A673 (cell line): ENCODE data around the gene PJVK.

Experiments
- EZH2 ChIP-seq: fragments of 200-600 bp; sonication (generic); IDR thresholded peaks from 2 replicates; pipeline ENCODE4 v1.6.1; 2017; ENCODE audit warnings: borderline replicate concordance, low read depth, mild to moderate bottlenecking, mixed read lengths, antibody characterized with exemption, low read length; ENCODE audit not compliant: poor library complexity, severe bottlenecking
- TF ChIP-seq, protein P1 (sequence below): fragments of 300-800, 200-600 bp; sonication (generic); conservative IDR thresholded peaks from 2 replicates; pipeline ENCODE4 v1.5.1; 2017; ENCODE audit warnings: low read depth, mild to moderate bottlenecking, antibody characterized with exemption, low read length, moderate library complexity, mixed read lengths

DNA sequence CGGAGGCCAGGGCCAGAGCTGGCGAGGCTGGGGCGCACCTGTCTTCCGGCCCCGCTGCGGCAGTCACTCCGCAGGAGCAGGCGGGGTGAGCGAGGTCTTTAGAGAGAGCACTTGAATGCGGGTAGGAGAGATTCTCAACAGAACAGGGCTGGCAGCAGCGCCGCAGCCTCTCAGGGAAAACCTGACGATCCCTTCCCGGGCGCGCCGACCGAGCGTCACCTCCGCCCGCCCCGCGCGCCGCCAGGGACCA is 729 bp upstream of the PJVK start:
- TF ChIP-seq EZH2, result no peak
- TF ChIP-seq, protein P1, sequence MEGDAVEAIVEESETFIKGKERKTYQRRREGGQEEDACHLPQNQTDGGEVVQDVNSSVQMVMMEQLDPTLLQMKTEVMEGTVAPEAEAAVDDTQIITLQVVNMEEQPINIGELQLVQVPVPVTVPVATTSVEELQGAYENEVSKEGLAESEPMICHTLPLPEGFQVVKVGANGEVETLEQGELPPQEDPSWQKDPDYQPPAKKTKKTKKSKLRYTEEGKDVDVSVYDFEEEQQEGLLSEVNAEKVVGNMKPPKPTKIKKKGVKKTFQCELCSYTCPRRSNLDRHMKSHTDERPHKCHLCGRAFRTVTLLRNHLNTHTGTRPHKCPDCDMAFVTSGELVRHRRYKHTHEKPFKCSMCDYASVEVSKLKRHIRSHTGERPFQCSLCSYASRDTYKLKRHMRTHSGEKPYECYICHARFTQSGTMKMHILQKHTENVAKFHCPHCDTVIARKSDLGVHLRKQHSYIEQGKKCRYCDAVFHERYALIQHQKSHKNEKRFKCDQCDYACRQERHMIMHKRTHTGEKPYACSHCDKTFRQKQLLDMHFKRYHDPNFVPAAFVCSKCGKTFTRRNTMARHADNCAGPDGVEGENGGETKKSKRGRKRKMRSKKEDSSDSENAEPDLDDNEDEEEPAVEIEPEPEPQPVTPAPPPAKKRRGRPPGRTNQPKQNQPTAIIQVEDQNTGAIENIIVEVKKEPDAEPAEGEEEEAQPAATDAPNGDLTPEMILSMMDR, result no peak
